Left ventricle myocardium inferior (tissue), 1 donor: Measurements from ENCODE around the gene ZNF205. TPM values are rescaled to one million over a fixed set of nuclear protein-coding genes. Genes with fewer than 3 reads are reported as not detected.
"Not testable (repeated sequence)": the region's sequence is repeated elsewhere in the genome, so short reads cannot be mapped to it uniquely, and the experiment has no call there.

Experiments
- DNase-seq: peaks from one replicate; pipeline ENCODE4 v3.0.0-alpha.2; 2020
- H3K27ac ChIP-seq: fragments of 200-600 bp; replicated peaks from 2 replicates; pipeline ENCODE4 v1.8.0; 2021
- H3K27me3 ChIP-seq: fragments of 200-600 bp; 2 replicates; pipeline ENCODE4 v1.8.0; 2021; ENCODE audit warnings: low read depth
- H3K36me3 ChIP-seq: fragments of 200-600 bp; 2 replicates; pipeline ENCODE4 v1.8.0; 2021
- H3K4me1 ChIP-seq: fragments of 200-600 bp; 2 replicates; pipeline ENCODE4 v1.8.0; 2021
- H3K4me3 ChIP-seq: fragments of 200-600 bp; 2 replicates; pipeline ENCODE4 v1.8.0; 2021; ENCODE audit warnings: mild to moderate bottlenecking, moderate library complexity
- H3K9me3 ChIP-seq: fragments of 200-600 bp; replicated peaks from 2 replicates; pipeline ENCODE4 v1.8.0; 2021
- intact Hi-C: fragments of 100-400 bp; cut with micrococcal nuclease; formaldehyde crosslinking; loops from one replicate; pipeline ENCODE4 v1.11.0; 2022
- total RNA-seq: library from RNA; stranded (reverse); fragmentation: NEBNext Ultra II Directional; extraction: Animal tissue kit (Norgen Biotek cat#: 25700); gene quantifications from one replicate; pipeline ENCODE4 v1.2.1, GENCODE V29; 2021
- TF ChIP-seq, protein P1 (sequence below): fragments of 200-600 bp; IDR thresholded peaks from 2 replicates; pipeline ENCODE4 v1.8.0; 2021; ENCODE audit warnings: antibody characterized with exemption, mild to moderate bottlenecking, borderline replicate concordance
- donor health status: DM: no; HTN: yes; CAD: no; lungs with severe emphysema.

The ZNF205 gene
- total RNA-seq, 1 donor from 2014 or later: 8.0 TPM

DNA sequence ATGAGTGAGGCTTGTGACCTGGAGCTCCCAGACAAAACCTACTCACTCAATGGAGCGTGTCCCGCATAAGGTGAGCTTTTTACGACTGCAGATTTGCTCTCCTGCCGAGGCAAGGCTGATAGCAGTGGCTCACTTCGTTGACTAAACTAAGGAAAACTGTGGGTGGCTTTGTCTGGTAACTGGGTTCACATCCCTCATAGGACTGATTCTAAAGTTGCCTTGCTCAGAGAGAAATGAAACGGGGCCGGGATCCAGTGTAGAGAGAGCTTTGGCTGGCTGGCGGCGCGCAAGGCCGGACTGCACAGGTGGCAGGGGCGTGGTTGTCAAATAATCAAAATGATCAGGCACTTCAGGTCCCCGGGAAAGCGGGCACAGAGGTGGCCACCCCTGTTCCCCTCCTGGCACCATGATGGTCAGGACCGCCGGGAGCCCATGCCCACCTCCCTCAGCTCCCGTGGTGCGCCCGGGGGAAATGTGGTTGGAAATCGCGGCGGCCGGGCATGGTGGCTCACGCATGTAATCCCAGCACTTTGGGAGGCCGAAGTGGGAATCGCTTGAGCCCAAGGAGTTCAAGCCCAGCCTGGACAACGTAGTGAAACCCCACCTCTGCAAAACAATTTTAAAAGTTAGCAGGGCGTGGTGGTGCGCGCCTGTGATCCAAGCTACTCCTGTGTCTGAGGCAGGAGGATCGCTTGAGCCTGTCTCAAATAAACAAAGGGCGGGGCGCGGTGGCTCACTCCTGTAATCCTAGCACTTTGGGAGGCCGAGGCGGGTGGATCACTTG lies 49.0 kb downstream of the ZNF205 start:
- H3K27ac ChIP-seq: no peak overlapping the region
- intact Hi-C loops: no loop called here
- no peak for DNase-seq
- no peaks in the 10 kb centered on the region for H3K9me3 ChIP-seq
- no peaks in the 10 kb centered on the region for H3K36me3 ChIP-seq
- peaks cover 36% of the 10 kb centered on the region for H3K4me1 ChIP-seq
- H3K4me3 ChIP-seq: no peak overlapping the region
- peaks cover 5% of the 10 kb centered on the region for H3K27me3 ChIP-seq
- TF ChIP-seq, protein P1, sequence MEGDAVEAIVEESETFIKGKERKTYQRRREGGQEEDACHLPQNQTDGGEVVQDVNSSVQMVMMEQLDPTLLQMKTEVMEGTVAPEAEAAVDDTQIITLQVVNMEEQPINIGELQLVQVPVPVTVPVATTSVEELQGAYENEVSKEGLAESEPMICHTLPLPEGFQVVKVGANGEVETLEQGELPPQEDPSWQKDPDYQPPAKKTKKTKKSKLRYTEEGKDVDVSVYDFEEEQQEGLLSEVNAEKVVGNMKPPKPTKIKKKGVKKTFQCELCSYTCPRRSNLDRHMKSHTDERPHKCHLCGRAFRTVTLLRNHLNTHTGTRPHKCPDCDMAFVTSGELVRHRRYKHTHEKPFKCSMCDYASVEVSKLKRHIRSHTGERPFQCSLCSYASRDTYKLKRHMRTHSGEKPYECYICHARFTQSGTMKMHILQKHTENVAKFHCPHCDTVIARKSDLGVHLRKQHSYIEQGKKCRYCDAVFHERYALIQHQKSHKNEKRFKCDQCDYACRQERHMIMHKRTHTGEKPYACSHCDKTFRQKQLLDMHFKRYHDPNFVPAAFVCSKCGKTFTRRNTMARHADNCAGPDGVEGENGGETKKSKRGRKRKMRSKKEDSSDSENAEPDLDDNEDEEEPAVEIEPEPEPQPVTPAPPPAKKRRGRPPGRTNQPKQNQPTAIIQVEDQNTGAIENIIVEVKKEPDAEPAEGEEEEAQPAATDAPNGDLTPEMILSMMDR: no peak

DNA sequence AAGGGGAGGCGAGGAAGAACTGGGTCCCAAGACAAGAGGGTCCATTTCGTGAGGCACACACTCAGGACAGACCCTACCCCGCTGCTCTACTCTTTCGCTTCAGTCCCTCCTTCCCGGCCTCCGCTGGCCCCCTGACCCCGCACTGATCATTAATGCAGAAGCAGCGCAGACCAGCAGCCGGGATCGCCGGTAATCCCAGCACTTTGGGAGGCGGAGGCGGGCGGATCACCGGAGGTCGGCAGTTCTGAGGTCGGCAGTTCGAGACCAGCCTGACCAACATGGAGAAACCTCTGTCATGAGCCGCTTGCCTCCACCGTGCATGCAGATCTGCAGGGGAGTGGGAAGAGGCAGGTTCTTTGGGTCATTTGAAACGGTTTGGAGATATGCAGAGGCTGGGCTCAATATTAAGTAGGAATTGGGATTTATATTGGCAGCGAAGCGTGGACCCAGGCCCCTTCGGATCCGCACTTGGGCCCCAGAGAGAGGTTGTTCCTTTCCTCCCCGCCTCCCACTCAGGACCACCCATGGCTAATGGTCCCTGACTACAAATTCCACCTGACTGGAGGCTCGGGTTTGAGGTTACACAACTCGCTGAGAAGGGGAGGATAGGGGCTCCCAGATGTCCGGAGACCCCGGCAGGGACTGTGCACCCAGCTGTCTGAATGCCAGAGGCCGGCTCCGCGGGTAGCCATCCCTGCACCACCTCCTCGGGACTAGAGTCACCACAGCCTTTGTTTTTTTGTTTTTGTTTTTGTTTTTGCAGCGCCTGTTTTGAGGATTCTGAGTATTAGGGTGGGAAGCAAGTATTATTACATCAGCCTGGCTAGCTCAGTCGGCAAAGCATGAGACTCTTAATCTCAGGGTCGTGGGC lies 52.0 kb downstream of the ZNF205 start:
- Histone ChIP-seq H3K9me3 (no peaks in the 10 kb centered on the region), H3K4me3 (no peak overlapping the region), H3K27me3 (peaks cover 24% of the 10 kb centered on the region), H3K27ac (no peak overlapping the region), H3K4me1 (peaks cover 15% of the 10 kb centered on the region), H3K36me3 (no peaks in the 10 kb centered on the region)
- no peak for DNase-seq
- TF ChIP-seq, protein P1: no peak
- intact Hi-C loops: no loop called here

DNA sequence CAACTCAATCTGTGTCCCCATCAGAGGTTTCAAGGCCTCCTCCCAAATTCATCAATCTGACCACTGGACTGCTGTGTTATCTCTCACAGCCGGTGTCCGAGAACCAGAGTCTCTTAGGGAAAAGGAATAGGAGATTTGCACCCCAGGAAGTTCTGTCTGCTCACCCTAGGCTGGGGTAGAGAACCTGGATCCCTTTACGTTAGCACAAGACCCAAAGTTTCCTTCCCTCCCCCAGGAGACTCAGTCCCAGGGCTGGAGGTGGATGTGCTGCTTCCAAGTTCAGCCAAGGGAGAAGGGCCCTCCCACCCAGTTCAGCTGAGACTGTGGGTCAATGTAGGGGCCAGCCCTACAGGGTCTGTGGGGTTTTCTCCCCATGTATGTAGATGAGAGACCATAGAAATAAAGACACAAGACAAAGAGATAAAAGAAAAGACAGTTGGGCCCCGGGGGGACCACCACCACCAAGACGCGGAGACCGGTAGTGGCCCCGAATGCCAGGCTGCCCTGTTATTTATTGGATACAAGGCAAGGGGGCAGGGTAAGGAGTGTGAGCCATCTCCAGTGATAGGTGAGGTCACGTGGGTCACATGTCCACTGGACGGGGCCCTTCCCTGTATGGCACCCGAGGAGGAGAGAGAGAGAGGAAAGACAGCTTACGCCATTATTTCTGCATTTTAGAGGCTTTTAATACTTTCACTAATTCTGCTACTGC lies 52.9 kb downstream of the ZNF205 start:
- DNase-seq: no peak
- peak overlapping the region; percentile 34 for H3K27ac ChIP-seq

DNA sequence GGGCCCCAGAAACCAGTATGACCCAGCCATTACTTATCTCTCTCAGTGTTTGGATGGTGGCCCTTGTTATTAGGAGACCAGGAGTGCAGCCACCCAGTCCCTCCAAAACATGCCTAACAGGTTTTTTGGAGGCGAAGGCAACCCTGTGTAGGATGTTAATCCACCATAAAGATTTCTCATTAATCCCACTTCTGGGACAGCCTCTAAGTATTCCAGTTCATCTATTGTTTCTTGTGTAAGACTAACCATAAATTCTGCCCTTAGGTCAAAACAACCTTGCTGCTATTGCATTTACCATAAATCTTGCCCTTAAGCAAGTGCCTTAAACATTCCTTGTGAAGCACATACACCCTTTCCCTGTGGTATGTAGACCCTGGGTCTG lies 54.1 kb downstream of the ZNF205 start:
- intact Hi-C loops: no loop called here
- DNase-seq: no peak
- H3K4me3 ChIP-seq: no peak overlapping the region
- no peaks in the 10 kb centered on the region for H3K36me3 ChIP-seq
- TF ChIP-seq, protein P1: no peak
- no peak overlapping the region for H3K27ac ChIP-seq
- H3K4me1 ChIP-seq: peaks cover 20% of the 10 kb centered on the region
- no peaks in the 10 kb centered on the region for H3K9me3 ChIP-seq
- peaks cover 40% of the 10 kb centered on the region for H3K27me3 ChIP-seq

More for the DNA sequence above, 52.9 kb downstream of the ZNF205 start:
- Histone ChIP-seq H3K4me1 (peaks cover 11% of the 10 kb centered on the region), H3K9me3 (no peaks in the 10 kb centered on the region), H3K27me3 (peaks cover 28% of the 10 kb centered on the region), H3K36me3 (no peaks in the 10 kb centered on the region), H3K4me3 (peak overlapping the region; percentile 51)
- TF ChIP-seq, protein P1: no peak
- intact Hi-C loops: no loop called here

DNA sequence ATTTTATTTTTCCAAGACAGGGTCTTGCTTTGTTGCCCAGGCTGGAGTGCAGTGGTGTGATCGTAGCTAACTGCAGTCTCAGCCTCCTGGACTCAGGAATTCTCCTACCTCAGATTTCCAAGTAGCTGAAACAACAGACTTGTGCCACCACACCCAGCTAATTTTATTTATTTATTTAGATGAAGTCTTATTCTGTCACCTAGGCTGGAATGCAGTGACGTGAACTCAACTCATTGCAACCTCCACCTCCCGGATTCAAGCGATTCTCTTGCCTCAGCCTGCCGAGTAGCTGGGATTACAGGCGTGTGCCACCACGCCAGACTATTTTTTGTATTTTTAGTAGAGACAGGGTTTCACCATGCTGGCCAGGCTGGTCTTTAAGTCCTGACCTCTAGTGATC lies 56.3 kb downstream of the ZNF205 start:
- intact Hi-C loops, H3K36me3 ChIP-seq: not testable (repeated sequence)
- peaks cover 63% of the 10 kb centered on the region for H3K27me3 ChIP-seq

More for the DNA sequence above, 56.3 kb downstream of the ZNF205 start:
- H3K4me3 ChIP-seq, DNase-seq, H3K27ac ChIP-seq, H3K9me3 ChIP-seq: not testable (repeated sequence)
- peaks cover 28% of the 10 kb centered on the region for H3K4me1 ChIP-seq

Other genes with a start within 250 kb of the ZNF205 start
- gene FLYWCH2, start 229.4 kb upstream of the ZNF205 start, total RNA-seq: 23.2 TPM
- 35.7 TPM for gene FLYWCH1, start 200.7 kb upstream of the ZNF205 start, total RNA-seq
- gene KREMEN2, start 148.3 kb upstream of the ZNF205 start, total RNA-seq: not detected
- 9.2 TPM for gene PAQR4, start 143.2 kb upstream of the ZNF205 start, total RNA-seq
- gene PKMYT1, start 132.1 kb upstream of the ZNF205 start, total RNA-seq: 1.3 TPM
- 1.2 TPM for gene CLDN9, start 99.7 kb upstream of the ZNF205 start, total RNA-seq
- not detected for gene CLDN6, start 94.4 kb upstream of the ZNF205 start, total RNA-seq
- gene TNFRSF12A, start 92.2 kb upstream of the ZNF205 start, total RNA-seq: 66.2 TPM
- gene HCFC1R1, start 88.6 kb upstream of the ZNF205 start, total RNA-seq: 48.5 TPM
- gene THOC6, start 88.6 kb upstream of the ZNF205 start, total RNA-seq: 9.1 TPM
- 0.05 TPM for gene BICDL2, start 75.6 kb upstream of the ZNF205 start, total RNA-seq
- 1.2 TPM for gene MMP25, start 66.0 kb upstream of the ZNF205 start, total RNA-seq
- gene IL32, start 46.9 kb upstream of the ZNF205 start, total RNA-seq: 36.3 TPM
- gene ZSCAN10, start 13.3 kb upstream of the ZNF205 start, total RNA-seq: not detected
- gene ZNF213, start 22.4 kb downstream of the ZNF205 start, total RNA-seq: 6.2 TPM
- not detected for gene OR1F1, start 75.6 kb downstream of the ZNF205 start, total RNA-seq
- 5.8 TPM for gene ZNF200, start 122.6 kb downstream of the ZNF205 start, total RNA-seq
- gene MEFV, start 144.0 kb downstream of the ZNF205 start, total RNA-seq: 0.49 TPM
- gene ZNF263, start 170.9 kb downstream of the ZNF205 start, total RNA-seq: 9.9 TPM
- gene TIGD7, start 192.8 kb downstream of the ZNF205 start, total RNA-seq: 9.7 TPM
- 19.2 TPM for gene ZNF75A, start 192.9 kb downstream of the ZNF205 start, total RNA-seq
- gene OR2C1, start 243.3 kb downstream of the ZNF205 start, total RNA-seq: 0.22 TPM